ENCODE measurements around the gene KCTD6. TPM values are rescaled to one million over a fixed set of nuclear protein-coding genes. Genes with fewer than 3 reads are reported as not detected.

Gene KCTD6
- total RNA-seq (10 to 100 TPM in 4 of 9 donors, 1 to 10 TPM in 5; 7.2 to 17.9 (median 9.5) TPM), polyA plus RNA-seq (10 to 100 TPM; 15.4 to 19.9 (median 16.1) TPM)
- long read RNA-seq, donor 1, partial matches to known transcripts = 0 of 1 reads
- long read RNA-seq, donor 1, other reads (novel, unspliced or antisense) = 0 of 1 reads
- long read RNA-seq, donor 2 = 0 reads
- long read RNA-seq, donor 3, partial matches to known transcripts = 0 of 3 reads
- long read RNA-seq, donor 3, other reads (novel, unspliced or antisense) = 0 of 3 reads
- long read RNA-seq, donor 4, transcript KCTD6-202 (3 exons, 1,533 nt) = major isoform, 5 of 7 reads
- long read RNA-seq, donor 4, partial matches to known transcripts = 0 of 7 reads
- long read RNA-seq, donor 4, other reads (novel, unspliced or antisense) = 2 of 7 reads
- long read RNA-seq, donor 5, transcript KCTD6-202 (3 exons, 1,533 nt) = major isoform, 27 of 30 reads
- long read RNA-seq, donor 5, partial matches to known transcripts = 0 of 30 reads
- long read RNA-seq, donor 5, other reads (novel, unspliced or antisense) = 3 of 30 reads
- long read RNA-seq, donor 6, transcript KCTD6-202 (3 exons, 1,533 nt) = major isoform, 8 of 10 reads
- long read RNA-seq, donor 6, partial matches to known transcripts = 0 of 10 reads
- long read RNA-seq, donor 6, other reads (novel, unspliced or antisense) = 1 of 10 reads
- long read RNA-seq, donor 7, partial matches to known transcripts = 0 of 1 reads
- long read RNA-seq, donor 7, other reads (novel, unspliced or antisense) = 0 of 1 reads
- long read RNA-seq, donor 8, transcript KCTD6-202 (3 exons, 1,533 nt) = major isoform, 5 of 6 reads
- long read RNA-seq, donor 8, partial matches to known transcripts = 0 of 6 reads
- long read RNA-seq, donor 8, other reads (novel, unspliced or antisense) = 0 of 6 reads
- long read RNA-seq, donor 9, partial matches to known transcripts = 0 of 4 reads
- long read RNA-seq, donor 9, other reads (novel, unspliced or antisense) = 0 of 4 reads
- long read RNA-seq, donor 10 = 0 reads

DNA sequence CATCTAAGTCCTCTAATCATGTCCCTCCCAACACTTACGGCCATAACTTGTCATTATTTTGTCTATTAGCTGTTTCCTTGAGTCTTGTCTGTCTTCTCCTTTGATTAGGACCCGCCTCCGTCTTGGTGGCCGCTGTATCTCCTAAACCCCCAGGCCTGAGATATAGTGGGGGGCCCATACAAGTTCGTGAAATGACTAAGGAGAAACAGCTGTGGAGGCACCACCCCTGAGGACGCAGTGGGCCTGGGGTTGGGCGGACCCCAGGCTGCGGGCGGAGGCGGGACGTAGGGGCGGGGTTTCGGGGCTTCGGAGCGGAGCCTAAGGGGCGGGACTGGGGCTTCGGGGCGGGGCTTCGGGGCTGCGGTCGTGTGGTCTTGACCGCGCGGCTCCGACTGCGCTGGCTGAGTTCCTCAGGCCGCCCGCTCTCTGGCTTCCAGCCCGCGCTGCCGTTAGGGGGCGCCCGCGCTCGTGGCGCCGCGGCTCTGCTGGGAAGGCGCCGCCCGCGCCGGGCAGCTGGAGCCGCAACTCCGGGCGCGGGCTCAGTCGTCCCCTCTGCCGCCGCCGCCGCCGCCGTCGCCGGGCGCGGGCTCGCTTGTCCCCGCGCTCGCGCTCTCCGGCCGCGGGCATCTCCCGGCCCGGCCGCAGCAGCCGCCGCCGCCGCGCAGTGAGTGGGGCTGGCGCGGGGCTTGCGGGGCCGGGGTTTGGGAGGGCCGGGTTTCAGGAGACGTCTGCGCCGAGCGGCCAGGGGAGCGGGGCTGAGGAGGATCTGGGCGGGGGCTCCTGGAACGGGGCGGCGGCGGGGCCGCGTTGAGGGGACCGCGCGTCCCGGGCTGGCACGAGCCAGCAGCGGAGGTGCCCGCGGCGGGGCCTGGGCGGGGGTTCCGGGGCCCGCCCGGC lies at the start of gene KCTD6:
Gene KCTD6, plus strand, starts transcription at position 591 of the 897 bp plus-strand sequence. CDS start 6,660 bp downstream, outside the sequence.
- peak within 1 kb of the TSS in 3 of 4 donors; percentile 35 to 95 (median 58) for H3K4me3 ChIP-seq
- peak; percentile 91 to 95 (median 94) for DNase-seq
- intact Hi-C loops (cut with DNase I) = no loop called here
- peak; percentile 56 to 73 for TF ChIP-seq POLR2A (IDR thresholded peaks at IDR 0.05)
- TF ChIP-seq, protein P1, sequence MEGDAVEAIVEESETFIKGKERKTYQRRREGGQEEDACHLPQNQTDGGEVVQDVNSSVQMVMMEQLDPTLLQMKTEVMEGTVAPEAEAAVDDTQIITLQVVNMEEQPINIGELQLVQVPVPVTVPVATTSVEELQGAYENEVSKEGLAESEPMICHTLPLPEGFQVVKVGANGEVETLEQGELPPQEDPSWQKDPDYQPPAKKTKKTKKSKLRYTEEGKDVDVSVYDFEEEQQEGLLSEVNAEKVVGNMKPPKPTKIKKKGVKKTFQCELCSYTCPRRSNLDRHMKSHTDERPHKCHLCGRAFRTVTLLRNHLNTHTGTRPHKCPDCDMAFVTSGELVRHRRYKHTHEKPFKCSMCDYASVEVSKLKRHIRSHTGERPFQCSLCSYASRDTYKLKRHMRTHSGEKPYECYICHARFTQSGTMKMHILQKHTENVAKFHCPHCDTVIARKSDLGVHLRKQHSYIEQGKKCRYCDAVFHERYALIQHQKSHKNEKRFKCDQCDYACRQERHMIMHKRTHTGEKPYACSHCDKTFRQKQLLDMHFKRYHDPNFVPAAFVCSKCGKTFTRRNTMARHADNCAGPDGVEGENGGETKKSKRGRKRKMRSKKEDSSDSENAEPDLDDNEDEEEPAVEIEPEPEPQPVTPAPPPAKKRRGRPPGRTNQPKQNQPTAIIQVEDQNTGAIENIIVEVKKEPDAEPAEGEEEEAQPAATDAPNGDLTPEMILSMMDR (IDR thresholded peaks at IDR 0.05) = peak in 5 of 6 experiments; percentile 9 to 92 (median 71)
- H3K9me3 ChIP-seq (replicated peaks in 1 of 3) = no peaks in the 10 kb centered on the region
- 1 to 5% (median 1%) methylated on average over 5 to 104 of the region's 104 CpGs for WGBS, 4 donors
- no peaks in the 10 kb centered on the region for H3K36me3 ChIP-seq (replicated peaks in 1 of 2)
- peak within 1 kb of the TSS in 4 of 5 donors; percentile 15 to 91 (median 71) for H3K27ac ChIP-seq
- peaks cover 7 to 48% of the 10 kb centered on the region in 2 donors for H3K4me1 ChIP-seq (replicated peaks in 1 of 2)
- no peaks in the 10 kb centered on the region for H3K27me3 ChIP-seq

DNA sequence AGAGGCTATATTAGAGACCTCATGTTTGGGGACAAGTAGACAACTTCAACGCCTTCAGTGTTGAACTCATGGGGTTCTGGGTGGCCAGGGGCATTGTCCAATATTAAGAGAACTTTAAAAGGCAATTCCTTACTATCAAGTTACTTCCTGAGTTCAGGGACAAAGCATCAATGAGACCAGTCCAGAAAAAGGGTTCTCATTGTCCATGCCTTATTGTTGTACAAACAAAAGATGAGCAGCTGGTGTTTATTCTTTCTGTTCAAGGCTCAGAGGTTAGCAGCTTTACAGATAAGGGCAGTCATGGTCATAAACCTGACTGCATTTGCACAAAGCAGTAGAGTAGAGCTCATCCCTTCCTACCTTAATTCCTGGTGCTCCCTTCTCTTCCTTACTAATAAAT lies 39.7 kb upstream of the KCTD6 start:
- no peaks in the 10 kb centered on the region for H3K9me3 ChIP-seq (replicated peaks in 1 of 3)
- no peaks in the 10 kb centered on the region for H3K36me3 ChIP-seq (replicated peaks in 1 of 2)
- WGBS, 4 donors = 59 to 100% (median 75%) methylated on average over 1 of the region's 1 CpG
- no peak for DNase-seq
- no peaks in the 10 kb centered on the region for H3K4me1 ChIP-seq (replicated peaks in 1 of 2)
- intact Hi-C loops (cut with DNase I) = no loop called here
- H3K4me3 ChIP-seq = no peak overlapping the region
- no peaks in the 10 kb centered on the region for H3K27me3 ChIP-seq
- TF ChIP-seq, protein P1 (IDR thresholded peaks at IDR 0.05) = no peak
- TF ChIP-seq POLR2A (IDR thresholded peaks at IDR 0.05) = no peak
- H3K27ac ChIP-seq = no peak overlapping the region

DNA sequence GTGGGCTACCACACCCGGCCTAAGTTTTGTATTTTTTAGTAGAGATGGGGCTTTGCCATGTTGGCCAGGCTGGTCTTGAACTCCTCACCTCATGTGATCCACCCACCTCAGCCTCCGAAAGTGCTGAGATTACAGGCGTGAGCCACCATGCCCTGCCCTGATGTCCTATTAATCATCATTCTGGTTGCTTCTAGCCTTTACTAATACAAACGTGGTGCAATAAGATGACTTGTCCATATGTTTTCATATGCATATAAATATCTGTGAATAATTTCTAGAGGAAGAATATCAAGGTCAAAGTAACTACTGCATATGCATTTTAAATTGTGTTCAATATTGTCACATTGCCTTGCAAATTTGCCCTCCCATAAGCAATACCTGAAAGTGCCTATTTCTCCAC lies 32.7 kb upstream of the KCTD6 start:
- no peak for TF ChIP-seq POLR2A (IDR thresholded peaks at IDR 0.05)
- TF ChIP-seq, protein P1 (IDR thresholded peaks at IDR 0.05) = no peak
- 76 to 89% (median 79%) methylated on average over 4 of the region's 4 CpGs for WGBS, 4 donors
- no peak overlapping the region for H3K27ac ChIP-seq
- no peak for DNase-seq
- no peaks in the 10 kb centered on the region for H3K9me3 ChIP-seq (replicated peaks in 1 of 3)
- H3K4me1 ChIP-seq (replicated peaks in 1 of 2) = no peaks in the 10 kb centered on the region
- H3K36me3 ChIP-seq (replicated peaks in 1 of 2) = no peaks in the 10 kb centered on the region
- H3K27me3 ChIP-seq = no peaks in the 10 kb centered on the region
- intact Hi-C loops (cut with DNase I) = no loop called here
- H3K4me3 ChIP-seq = no peak overlapping the region
